HEK293T (cell line): ENCODE results near the gene ARHGAP25.

Experiments
- CTCF ChIA-PET: fragments of 350-600 bp; formaldehyde crosslinking; extraction: SDS; loops from one replicate; lab custom pipeline; 2021; ENCODE audit warnings: antibody characterized with exemption, inconsistent platforms; lab: Yijun Ruan, JAX
- POLR2A ChIA-PET: fragments of 350-600 bp; formaldehyde crosslinking; extraction: SDS; loops from one replicate; lab custom pipeline; 2020; ENCODE audit warnings: antibody characterized with exemption, inconsistent platforms; lab: Yijun Ruan, JAX
- DNase-seq: peaks from one replicate; pipeline ENCODE4 v3.0.0; 2012; ENCODE audit warnings: mixed read lengths; ENCODE audit errors: extremely low spot score
- ARNT ChIP-seq: fragments of 450-650 bp; IDR thresholded peaks from 2 replicates; pipeline ENCODE4 v1.6.1; 2017; ENCODE audit warnings: mild to moderate bottlenecking
- BHLHE40 ChIP-seq: fragments of 450-650 bp; IDR thresholded peaks from 2 replicates; pipeline ENCODE4 v1.6.1; 2016; ENCODE audit warnings: mild to moderate bottlenecking, moderate library complexity, borderline replicate concordance
- CTBP1 ChIP-seq: fragments of 450-650 bp; IDR thresholded peaks from 2 replicates; pipeline ENCODE4 v1.6.1; 2016; ENCODE audit warnings: borderline replicate concordance
- ELF4 ChIP-seq: fragments of 450-650 bp; IDR thresholded peaks from 2 replicates; pipeline ENCODE4 v1.6.1; 2017; ENCODE audit warnings: antibody characterized with exemption
- FOXA1 ChIP-seq: fragments of 450-650 bp; IDR thresholded peaks from 2 replicates; pipeline ENCODE4 v1.6.1; 2016; ENCODE audit warnings: mild to moderate bottlenecking
- FOXK2 ChIP-seq: fragments of 450-650 bp; IDR thresholded peaks from 2 replicates; pipeline ENCODE4 v1.6.1; 2016; ENCODE audit warnings: mild to moderate bottlenecking
- FOXM1 ChIP-seq: fragments of 450-650 bp; IDR thresholded peaks from 2 replicates; pipeline ENCODE4 v1.6.1; 2017; ENCODE audit warnings: mild to moderate bottlenecking, borderline replicate concordance
- HDGF ChIP-seq: fragments of 450-650 bp; IDR thresholded peaks from 2 replicates; pipeline ENCODE4 v1.6.1; 2017; ENCODE audit warnings: antibody characterized with exemption, borderline replicate concordance
- L3MBTL2 ChIP-seq: fragments of 450-650 bp; conservative IDR thresholded peaks from 2 replicates; pipeline ENCODE4 v1.6.1; 2016; ENCODE audit warnings: mild to moderate bottlenecking
- LEF1 ChIP-seq: fragments of 450-650 bp; IDR thresholded peaks from 2 replicates; pipeline ENCODE4 v1.6.1; 2017; ENCODE audit warnings: mild to moderate bottlenecking, borderline replicate concordance
- NFRKB ChIP-seq: fragments of 450-650 bp; IDR thresholded peaks from 2 replicates; pipeline ENCODE4 v1.6.1; 2016; ENCODE audit warnings: mild to moderate bottlenecking, moderate library complexity
- SP1 ChIP-seq: fragments of 450-650 bp; IDR thresholded peaks from 2 replicates; pipeline ENCODE4 v1.6.1; 2017
- SUZ12 ChIP-seq: fragments of 450-650 bp; IDR thresholded peaks from 2 replicates; pipeline ENCODE4 v1.6.1; 2016; ENCODE audit warnings: mild to moderate bottlenecking
- TARDBP ChIP-seq: fragments of 450-650 bp; IDR thresholded peaks from 2 replicates; pipeline ENCODE4 v1.6.1; 2016
- ZNF384 ChIP-seq: fragments of 450-650 bp; IDR thresholded peaks from 2 replicates; pipeline ENCODE4 v1.6.1; 2016
- TF ChIP-seq, protein P1 (sequence below): fragments of 450-650 bp; IDR thresholded peaks from 2 replicates; pipeline ENCODE4 v1.6.1; 2016

The ARHGAP25 gene

DNA sequence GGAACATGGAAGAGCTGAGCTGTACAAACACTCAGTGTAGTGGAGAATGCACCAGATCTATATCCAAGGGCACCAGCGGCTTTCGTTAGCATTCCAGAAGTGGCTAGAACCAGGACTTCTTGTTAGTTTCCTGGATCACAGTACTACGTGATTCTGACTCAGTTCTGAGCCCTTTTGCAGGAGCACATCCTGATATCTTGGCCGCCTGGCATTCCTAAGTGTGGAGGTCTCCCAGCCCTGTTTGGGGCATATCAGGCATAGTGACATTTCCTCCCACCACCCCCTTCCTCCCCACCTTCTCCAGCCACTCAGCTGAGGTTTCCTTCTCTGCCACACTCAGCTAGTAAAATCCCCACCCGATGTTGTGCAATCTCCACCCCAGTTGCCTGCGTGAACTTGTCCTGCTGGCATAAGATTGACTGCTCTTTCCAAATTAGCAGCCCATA, 73.2 kb downstream of the ARHGAP25 start:
- no peak for TF ChIP-seq SP1
- no peak for TF ChIP-seq ARNT
- TF ChIP-seq, protein P1, sequence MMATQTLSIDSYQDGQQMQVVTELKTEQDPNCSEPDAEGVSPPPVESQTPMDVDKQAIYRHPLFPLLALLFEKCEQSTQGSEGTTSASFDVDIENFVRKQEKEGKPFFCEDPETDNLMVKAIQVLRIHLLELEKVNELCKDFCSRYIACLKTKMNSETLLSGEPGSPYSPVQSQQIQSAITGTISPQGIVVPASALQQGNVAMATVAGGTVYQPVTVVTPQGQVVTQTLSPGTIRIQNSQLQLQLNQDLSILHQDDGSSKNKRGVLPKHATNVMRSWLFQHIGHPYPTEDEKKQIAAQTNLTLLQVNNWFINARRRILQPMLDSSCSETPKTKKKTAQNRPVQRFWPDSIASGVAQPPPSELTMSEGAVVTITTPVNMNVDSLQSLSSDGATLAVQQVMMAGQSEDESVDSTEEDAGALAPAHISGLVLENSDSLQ: no peak
- no peak for TF ChIP-seq CTBP1
- TF ChIP-seq ZNF384: no peak
- ChIA-PET CTCF (no interaction called here), POLR2A (no interaction called here)
- no peak for DNase-seq

DNA sequence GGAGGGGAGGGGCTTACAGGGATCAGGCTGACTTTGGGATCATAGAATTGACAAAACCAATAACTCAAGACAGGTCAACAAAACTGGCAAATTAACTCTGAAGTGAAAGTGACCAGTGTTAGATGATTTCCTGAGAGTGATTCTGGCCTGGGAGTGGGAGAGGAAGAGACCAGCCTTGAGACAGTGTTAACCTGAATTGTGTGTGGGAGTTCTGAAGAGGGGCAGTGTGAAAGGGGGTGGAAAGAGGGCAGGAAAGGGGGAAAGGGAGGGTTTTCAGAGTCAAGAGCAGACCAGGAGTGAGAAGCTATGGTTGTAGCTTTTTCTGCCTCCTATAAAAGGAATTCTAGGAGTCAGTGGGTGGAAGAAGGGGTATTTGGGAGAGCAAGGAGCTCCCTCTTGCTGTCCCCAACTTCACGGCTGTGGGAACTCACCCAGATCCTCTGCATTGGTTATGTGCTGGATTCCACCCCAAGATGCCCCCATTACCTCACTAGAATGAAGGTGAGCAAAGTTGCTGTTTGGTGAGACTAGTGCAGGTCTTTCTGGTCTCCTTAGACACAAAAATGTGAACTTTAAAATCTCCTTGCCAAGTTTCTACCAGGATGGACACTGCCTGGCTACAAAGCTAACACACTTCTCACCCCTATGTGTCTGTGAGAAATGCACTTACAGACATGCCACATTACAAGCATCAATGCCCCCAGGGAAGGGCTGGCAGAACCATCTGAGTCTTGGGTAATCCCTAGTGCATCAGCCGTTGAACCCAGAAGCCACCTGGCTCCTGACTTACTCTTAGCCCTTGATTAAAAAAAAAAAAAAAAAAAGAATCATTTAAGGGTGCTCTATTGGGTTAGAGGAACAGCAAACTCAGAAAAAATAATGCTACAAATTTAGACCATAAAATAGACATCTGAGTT, 75.0 kb downstream of the ARHGAP25 start:
- no peak for DNase-seq
- ChIA-PET CTCF (no interaction called here), POLR2A (no interaction called here)
- TF ChIP-seq, protein P1: no peak
- TF ChIP-seq ELF4 (no peak), FOXM1 (no peak), TARDBP (no peak), L3MBTL2 (no peak), SUZ12 (no peak), FOXA1 (no peak), ZNF384 (no peak), ARNT (no peak), HDGF (no peak), NFRKB (no peak)

DNA sequence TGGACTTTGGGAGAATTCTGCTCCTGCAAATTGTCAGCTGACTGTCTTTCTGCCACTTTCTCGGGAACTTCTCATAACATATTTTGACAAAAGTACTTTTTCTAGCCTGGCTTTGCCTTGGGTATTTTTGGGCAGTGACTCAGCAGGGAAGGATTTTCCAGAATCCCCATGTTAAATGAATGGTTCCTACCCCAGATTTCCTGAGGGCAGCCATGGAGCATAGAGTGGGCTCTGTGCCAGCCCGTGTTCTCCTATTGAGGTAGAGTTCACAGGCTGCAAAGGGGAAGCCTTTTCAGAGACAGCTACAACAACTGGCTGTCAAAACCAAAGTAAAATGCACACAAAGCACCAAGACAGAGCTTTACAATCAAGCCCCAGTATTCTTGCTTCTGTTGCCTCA, 76.8 kb downstream of the ARHGAP25 start:
- POLR2A ChIA-PET: no interaction called here
- no peak for TF ChIP-seq CTBP1
- TF ChIP-seq FOXM1: no peak
- TF ChIP-seq NFRKB: no peak
- TF ChIP-seq TARDBP: no peak
- TF ChIP-seq FOXA1: no peak
- TF ChIP-seq FOXK2: no peak
- no peak for TF ChIP-seq ELF4
- TF ChIP-seq ZNF384: no peak
- TF ChIP-seq LEF1: no peak
- TF ChIP-seq HDGF: no peak
- TF ChIP-seq, protein P1: no peak
- TF ChIP-seq BHLHE40: no peak
- no peak for DNase-seq
- CTCF ChIA-PET: no interaction called here

DNA sequence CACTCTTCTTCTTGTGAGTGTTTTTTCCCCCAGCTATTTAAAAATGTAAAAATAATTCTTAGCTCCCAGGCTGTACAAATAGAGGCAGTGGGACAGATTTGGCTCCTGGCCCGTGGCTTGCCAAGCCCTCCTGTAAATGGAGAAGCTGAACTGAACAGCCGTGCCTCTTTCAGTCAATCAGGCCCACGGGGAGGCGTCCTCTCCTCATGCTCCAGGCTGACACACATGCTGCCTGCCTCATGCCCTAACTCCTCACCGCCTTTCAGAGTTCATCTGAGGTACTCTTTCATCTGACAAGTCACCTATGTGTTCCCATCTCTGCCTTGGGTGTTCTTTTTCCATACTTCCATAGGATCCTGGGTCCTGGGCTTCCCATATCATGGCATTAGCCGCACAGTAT, 77.6 kb downstream of the ARHGAP25 start:
- TF ChIP-seq ZNF384 (no peak), SP1 (no peak), BHLHE40 (no peak), LEF1 (no peak), FOXM1 (no peak), ARNT (no peak), NFRKB (no peak), FOXK2 (no peak), CTBP1 (no peak), ELF4 (no peak)
- TF ChIP-seq, protein P1: no peak
- ChIA-PET CTCF (no interaction called here), POLR2A (no interaction called here)
- no peak for DNase-seq

DNA sequence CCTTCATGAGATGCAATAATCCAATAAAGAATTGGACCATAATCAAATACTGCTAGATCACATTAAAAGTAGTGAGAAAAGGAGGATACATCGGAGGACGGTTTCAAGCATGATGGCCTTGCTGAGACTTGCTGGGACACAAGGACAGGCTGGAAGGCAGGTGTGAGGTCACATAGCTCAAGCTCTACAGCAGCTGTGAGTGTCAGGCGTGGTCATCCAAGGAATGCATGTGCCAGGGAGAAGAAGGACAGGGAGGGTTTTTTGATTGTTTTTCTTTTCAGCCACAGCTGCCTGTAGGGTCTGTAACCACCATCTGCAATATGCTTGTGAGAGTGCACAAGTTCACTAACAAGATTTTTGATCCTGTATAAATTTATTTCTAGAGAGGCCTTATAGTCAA, 79.0 kb downstream of the ARHGAP25 start:
- DNase-seq: no peak
- CTCF ChIA-PET: no interaction called here
- TF ChIP-seq LEF1 (no peak), HDGF (no peak), ARNT (no peak), SP1 (no peak), CTBP1 (no peak), ZNF384 (no peak), BHLHE40 (no peak)
- TF ChIP-seq, protein P1: no peak
- POLR2A ChIA-PET: no interaction called here

DNA sequence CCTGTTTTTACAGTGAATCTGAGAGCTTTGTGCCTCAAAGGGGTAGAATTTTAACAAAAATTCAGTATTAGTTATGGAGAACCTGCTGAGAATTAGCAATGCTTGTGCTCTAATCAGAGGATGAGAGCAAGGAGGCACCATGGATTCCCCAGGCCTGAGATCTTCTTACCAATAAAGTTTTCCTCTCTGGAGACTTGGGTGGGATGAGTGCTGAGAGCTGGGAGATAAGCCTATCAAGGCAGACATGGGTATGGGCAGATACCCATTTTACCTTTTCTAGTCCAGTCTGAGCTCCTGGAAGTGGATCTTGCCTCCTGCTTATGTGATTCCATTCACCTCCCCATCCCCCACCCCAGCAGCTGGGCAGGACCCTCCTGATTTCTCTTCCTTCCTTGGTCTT, 82.7 kb downstream of the ARHGAP25 start:
- TF ChIP-seq TARDBP (no peak), ELF4 (no peak), BHLHE40 (no peak), ARNT (no peak), SUZ12 (no peak), ZNF384 (no peak), FOXK2 (no peak)
- TF ChIP-seq, protein P1: no peak
- ChIA-PET CTCF (no interaction called here), POLR2A (no interaction called here)
- no peak for DNase-seq
